Inferior parietal cortex (tissue), 1 donor: ENCODE data around the gene CCDC24.

Source experiments
- DNase-seq: peaks from one replicate; pipeline ENCODE4 v3.0.0-alpha.2; 2016; ENCODE audit errors: extremely low spot score

CCDC24 gene

DNA sequence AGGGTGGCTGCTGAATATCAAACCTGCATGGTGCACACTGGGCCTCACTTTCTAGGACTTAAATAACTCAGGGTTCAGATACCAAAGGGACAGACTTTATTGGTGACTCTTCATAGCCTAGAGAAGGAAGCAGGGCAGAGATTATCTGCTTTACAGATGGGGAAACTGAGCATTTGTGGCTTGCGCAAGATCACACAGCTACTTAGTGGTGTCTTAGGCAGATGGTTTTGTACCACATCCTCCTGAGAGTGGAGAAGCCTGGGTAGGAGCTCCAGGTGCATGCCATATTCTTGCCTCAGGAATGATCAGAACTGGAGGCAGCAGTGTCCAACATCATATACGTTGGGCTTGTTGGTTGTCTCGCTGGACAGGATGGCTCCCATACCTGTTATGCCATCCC, 28.4 kb upstream of the CCDC24 start:
- DNase-seq = no peak

DNA sequence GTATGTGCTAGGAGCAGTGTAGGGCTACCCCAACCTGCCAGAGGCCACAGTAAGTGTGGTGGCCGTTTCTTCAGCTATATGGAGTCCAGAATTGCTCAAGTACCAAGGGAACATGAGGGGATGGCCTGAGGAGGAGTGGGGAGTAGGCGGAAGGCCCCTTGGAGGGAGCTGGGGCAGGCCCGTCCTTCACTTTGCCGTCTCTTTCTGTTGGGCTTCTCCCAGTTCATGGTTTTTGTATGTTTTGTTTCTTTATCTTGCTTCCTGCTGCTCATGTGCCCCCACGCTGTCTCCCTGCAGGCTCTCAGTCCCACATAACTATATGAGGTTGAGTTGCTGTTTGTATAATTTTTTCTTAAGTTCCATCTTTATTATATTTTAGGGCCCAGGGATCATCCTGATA, 27.5 kb upstream of the CCDC24 start:
- no peak for DNase-seq

DNA sequence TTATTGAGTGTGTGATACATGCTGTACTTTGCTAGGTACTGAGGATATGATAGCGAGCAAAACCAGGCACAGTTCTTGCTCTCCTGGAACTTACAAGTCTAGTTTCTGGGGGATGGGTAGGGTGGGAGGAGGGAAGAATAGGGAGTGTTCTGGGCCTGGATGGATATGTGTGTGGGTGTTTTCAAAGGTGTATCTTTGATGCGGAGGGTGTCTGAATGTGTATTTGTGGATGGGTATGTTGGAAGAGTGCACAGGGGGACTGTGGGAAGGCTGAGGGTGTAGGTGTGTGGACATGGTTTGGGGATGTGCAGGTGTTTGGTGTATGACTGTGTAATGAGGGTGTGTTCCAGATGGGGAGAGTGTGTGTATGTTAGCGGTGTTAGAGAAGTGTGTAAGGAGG, 26.1 kb upstream of the CCDC24 start:
- DNase-seq = no peak

DNA sequence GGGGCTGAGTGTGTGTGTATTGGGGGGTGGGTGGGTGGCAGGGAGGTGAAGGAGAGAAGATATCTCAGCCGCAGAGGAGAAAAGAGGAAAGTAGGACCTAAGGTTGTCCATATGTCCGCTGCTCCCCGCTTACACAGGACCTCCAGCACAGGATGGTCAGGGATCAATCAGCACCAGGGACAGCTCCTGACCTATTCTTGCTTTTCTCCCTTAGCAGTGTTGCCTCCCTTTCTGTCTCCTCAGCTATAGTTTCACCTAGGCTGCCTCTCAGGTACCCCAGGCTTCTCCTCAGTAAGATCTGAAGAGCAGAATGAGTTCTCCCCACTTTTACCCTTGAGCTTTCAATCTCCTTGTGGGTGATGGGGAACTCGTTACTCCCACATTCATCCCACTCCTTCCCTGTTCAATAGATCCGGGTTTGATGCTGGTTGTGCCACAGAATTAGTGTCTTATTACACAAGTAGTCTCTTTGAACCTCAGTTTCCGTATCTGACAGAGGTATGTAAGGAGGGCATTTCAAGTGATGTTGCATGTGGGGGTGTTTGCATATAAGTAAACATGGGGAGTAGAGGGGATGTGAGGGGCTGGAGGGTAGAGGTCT, 23.0 kb upstream of the CCDC24 start:
- DNase-seq = no peak

DNA sequence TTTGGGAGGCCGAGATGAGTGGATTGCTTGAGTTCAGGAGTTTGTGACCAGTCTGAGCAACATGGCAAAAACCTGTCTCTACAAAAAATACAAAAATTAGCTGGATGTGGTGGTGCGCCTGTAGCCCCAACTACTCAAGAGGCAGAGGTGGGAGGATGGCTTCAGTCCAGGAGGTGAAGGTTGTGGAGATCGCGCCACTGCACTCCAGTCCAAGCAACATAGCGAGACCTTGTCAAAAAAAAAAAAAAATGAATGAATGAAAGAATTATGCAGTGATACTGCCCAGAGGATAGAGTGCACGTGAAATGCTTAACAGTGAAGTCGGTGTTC, 22.0 kb upstream of the CCDC24 start:
- no peak for DNase-seq

DNA sequence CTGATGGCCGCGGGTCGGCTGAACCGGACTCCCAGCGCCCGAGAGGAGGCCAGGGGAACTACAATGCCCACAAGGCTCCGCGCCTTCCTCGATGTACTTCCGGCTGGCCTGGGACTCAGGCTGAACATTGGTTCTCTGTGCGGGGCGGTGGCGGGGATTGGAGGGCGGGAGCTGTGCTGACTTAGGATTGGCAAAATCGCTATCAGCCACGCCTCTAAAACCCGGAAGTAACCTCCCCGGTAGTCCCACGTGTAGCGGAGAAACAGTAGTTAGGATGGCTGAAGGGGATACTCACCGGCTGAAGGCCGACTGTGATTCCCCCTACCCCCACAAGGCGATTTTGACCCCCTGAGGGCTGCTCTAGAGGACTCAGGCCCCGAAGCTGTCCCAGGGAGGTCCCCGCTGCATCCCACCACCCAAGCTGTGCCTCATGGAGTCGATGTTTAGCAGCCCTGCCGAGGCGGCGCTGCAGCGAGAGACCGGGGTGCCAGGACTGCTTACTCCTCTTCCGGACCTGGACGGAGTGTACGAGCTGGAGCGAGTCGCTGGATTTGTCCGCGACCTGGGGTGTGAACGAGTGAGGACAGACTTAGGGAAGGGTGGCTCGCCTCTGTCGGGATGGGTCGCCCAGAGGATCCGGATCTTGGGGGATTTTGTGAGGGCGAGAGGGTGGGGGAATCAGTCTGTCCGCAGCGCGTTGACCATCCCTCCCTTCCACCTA, 21.5 kb upstream of the CCDC24 start, which contains the start of gene DPH2:
Gene DPH2 (plus strand): TSS at position 265 of the 721 bp plus-strand sequence. CDS start 166 bp downstream, at position 431.
- DNase-seq = peak; percentile 97

DNA sequence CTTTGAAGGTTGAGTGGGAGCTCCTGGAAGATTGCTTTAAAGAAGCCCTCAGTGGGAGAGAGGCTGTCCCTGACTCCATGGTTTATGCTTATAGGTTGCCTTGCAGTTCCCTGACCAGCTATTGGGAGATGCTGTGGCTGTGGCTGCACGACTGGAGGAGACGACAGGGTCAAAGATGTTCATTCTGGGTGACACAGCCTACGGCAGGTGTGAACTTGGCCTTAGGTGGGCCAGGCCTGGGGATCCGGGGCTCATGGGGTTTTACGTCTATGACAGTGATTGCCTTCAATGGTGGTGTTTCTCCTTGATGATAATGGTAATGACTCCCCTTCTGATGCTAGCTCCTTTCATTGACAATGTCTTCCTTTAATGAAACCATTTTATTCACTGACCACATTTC, 20.9 kb upstream of the CCDC24 start:
- no peak for DNase-seq

DNA sequence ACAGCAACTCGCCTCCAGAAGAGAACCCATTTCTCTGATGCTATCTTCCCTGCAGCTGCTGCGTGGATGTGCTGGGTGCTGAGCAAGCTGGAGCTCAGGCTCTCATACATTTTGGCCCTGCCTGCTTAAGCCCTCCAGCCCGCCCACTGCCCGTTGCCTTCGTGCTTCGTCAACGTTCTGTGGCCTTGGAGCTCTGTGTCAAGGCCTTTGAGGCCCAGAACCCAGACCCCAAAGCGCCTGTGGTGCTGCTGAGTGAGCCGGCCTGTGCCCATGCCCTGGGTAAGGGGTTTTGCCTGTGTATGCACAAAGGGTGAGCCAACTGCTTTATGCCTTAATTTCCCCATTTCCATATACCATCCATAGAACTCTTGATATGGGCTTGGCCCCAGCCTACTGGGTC, 20.5 kb upstream of the CCDC24 start:
- DNase-seq = no peak

DNA sequence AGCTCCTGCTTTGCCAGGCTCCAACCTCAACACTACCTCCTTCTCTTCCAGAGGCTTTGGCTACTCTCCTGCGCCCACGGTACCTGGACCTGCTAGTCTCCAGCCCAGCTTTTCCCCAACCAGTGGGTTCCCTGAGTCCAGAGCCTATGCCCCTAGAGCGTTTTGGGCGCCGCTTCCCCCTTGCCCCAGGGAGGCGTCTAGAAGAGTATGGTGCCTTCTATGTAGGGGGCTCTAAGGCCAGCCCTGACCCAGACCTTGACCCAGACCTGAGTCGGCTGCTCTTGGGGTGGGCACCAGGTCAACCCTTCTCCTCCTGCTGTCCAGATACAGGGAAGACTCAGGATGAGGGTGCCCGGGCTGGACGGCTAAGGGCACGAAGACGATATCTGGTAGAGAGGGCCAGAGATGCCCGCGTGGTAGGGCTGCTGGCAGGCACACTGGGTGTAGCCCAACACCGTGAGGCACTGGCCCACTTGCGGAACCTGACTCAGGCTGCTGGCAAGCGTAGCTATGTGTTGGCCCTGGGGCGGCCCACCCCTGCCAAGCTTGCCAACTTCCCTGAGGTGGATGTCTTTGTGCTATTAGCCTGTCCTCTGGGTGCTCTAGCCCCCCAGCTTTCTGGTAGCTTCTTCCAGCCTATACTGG, 19.9 kb upstream of the CCDC24 start:
- DNase-seq = no peak

DNA sequence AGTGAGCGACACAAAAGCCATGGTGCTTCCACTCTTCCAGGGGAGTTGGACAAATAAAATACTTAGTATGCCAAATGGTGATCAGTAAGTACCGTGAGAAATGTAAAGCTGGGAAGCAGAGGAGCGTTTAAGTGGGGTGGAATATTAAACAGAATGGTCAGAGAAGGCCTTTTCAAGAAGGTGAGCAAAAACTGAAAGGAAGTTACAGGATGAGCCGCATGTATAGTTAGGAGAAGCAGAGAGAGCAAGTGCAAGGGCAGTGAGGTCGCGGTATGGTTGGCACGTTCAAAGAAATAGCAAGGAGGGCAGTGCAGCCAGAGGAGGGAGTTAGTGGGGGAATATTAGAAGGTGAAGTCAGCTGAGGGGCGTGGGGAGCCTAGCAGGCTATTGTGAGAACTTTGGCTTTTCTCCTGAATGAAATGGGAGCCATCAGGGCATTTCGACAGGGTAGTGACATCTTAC, 17.4 kb upstream of the CCDC24 start:
- no peak for DNase-seq

DNA sequence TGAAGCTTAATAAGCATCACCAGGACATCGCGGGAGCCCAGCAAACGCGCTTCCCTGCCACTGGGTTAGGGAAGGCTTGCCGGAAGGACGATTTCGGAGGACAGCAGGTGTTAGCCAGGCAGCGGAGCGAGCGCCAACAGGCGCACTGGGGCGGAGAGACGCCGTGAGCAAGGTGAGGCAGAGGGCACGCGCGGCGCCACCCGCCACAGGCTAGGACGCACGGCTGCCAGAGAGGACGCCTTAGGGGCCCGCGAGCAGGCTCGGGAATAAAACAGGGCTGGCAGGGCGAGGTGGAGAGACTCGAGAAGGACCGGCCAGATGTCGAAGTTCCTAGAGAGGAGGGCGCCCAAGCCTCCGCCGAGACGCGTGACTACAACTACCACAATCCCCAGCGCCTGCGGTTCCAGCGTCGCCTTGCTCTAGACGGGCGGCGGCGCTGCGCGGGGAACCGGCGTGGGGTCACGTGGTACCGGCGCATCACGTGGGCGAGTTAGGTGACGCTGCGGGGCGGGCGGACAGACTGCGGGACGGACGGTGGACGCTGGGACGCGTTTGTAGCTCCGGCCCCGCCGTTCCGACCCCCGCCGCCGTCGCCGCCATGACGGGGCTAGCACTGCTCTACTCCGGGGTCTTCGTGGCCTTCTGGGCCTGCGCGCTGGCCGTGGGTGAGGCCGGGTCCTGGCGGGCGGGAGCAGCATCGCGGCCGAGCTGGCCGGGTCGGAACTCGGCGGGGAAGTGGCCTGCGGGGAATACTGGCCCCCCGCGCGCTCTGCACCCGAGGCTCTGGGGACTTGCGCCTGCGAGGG, 16.8 kb upstream of the CCDC24 start, which contains the start of gene ATP6V0B:
Gene ATP6V0B (plus strand): TSS at position 518 of the 806 bp plus-strand sequence. CDS start 81 bp downstream, at position 599.
- peak; percentile 98 for DNase-seq

DNA sequence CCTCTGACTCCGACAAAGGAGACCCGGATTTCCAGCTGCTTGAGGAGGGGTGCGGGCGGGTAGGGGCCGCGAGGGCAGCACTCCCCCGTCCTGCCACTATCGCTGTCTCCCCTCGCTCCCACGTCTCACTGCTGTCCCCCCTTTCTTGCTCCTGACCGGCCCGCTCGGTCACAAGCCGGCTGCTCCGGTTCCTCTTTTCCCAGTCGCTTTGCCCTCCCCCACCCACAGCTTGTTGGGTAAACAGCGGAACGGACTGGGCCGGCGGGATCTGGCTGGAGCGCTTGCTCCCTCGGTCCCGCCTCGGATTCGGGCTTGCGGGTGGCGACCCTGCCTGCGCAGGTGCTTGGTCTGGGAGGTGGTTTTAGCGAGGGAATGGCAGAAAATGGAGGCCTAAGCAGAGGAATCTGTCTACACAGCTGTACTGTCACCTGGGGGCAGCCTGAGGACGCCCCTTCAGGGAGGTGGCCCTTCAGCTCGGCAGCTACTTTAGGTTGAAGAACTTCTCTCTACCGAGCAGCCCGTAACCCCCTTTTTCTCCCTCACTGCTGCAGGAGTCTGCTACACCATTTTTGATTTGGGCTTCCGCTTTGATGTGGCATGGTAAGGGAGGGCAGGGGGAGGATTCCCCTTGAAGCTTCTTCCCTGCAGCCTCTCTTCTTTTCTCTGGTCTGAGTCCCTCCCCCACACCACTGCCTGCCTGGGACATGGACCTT, 16.0 kb upstream of the CCDC24 start:
- no peak for DNase-seq

DNA sequence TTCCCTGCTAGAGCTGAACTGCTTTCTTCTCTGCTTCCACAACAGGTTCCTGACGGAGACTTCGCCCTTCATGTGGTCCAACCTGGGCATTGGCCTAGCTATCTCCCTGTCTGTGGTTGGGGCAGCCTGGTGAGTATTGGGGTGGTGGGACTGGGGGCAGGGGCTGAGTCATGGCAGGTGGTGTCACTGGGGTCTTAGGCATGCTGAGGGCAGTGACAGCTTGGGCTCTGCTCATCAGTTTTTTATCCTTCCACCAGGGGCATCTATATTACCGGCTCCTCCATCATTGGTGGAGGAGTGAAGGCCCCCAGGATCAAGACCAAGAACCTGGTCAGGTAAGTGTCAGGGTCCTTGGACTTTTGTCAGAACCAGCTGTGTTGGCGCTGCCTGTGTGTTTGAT, 15.4 kb upstream of the CCDC24 start:
- no peak for DNase-seq

DNA sequence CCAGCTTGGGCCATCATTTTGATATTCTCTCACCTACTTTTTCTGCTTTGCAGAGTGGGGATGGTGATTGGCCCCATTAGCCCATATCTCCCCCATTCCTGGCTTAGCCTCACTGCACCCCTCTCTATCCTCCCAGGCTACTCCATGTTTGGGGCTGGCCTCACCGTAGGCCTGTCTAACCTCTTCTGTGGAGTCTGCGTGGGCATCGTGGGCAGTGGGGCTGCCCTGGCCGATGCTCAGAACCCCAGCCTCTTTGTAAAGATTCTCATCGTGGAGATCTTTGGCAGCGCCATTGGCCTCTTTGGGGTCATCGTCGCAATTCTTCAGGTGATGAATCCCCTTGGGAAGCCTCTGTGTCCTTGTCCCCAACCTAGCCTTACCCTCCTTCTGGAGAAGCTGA, 14.5 kb upstream of the CCDC24 start:
- no peak for DNase-seq

DNA sequence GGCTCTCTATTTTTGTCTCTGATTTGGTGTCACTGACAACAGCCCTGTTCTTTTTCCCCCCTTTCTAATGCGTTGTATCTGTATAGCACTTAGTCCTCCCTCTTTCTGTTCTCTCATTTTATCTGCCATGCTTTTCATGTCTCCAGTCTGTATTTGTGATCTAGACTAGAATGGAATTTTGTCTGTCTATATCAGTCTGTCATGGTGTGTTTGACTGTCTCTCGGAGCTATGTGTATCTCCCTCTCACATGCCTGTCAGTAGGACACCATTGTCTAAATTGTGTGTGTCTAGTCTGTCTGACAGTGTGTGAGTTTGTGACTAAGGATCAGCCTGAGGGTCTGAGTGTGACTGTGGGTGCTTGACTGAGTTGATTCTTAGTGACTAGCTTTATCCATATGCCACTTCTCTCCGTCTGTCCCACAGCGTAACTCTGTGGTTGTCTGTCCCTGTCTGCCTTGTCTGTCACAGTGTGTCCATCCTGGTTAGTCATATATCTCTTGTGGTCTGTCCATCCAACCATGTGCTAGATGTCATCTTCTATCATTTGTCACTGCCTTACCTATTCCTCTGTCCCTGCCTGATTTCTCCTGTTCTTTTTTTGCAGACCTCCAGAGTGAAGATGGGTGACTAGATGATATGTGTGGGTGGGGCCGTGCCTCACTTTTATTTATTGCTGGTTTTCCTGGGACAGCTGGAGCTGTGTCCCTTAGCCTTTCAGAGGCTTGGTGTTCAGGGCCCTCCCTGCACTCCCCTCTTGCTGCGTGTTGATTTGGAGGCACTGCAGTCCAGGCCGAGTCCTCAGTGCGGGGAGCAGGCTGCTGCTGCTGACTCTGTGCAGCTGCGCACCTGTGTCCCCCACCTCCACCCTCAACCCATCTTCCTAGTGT, 13.8 kb upstream of the CCDC24 start:
- DNase-seq = no peak

DNA sequence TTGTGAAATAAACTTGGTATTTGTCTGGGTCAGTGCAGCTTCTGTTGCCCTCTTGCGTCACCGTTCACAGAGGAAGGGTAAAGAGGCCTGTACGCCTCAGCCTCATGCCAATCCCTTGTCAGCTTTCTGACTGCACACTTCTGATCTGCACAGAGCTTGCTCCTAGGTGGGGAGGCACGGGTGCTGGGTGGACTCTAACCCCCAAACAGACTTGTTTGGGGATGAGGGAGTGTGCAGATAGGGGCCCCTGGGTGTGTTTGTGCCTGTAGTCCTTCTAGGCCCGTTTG, 13.2 kb upstream of the CCDC24 start:
- DNase-seq = no peak

DNA sequence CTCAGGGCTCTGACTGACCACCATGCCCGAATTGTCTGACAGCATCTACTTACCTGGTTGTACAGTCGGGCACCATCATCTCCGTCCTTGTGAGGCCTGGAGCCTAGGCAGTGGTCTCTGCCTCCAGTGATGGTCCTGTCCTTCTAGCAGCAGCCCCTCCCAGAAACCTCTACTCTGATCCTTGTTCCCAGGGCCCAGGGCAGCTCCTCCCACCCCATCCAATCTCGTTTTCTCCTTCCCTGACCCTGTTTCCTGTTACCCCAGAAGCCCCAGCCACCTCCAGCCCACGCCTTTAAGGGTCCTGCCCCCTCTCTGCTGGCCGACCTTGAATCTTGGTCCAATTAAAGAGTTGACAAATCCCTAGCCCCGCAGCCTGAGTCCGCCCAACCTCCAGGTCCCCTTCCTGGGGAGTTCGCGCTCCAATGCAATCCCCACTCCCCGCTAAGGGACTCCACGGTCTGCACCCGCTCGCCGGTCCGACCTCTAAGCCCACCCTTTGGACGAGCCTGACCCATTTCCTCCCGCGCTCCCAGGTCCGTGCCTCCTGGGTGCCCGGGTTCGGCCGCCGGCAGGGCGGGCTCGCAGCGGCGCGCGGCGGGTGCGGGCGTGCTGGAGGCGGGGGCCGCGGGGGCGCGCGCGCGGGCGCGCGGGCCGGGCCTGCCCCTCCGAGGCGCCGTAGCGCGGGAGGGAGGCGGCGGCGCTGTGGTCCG, 12.7 kb upstream of the CCDC24 start, which contains the start of gene B4GALT2:
Gene B4GALT2 (plus strand): TSS at position 660 of the 710 bp plus-strand sequence. CDS start 1,951 bp downstream, outside the sequence.
- DNase-seq = no peak

DNA sequence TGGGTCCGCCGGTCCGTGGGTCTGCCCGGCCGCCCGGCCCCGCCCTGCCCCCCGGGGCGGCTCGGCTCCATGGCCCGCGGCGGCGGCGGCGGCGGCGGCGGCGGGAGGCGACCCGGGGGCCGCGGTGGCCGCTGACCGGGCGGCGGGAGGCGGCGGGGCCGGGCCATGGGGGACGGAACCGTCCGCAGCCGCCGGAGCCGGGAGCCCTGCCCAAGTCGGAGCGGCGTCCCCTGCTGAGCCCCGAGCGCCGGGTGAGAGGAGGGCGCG, 12.2 kb upstream of the CCDC24 start:
- no peak for DNase-seq

DNA sequence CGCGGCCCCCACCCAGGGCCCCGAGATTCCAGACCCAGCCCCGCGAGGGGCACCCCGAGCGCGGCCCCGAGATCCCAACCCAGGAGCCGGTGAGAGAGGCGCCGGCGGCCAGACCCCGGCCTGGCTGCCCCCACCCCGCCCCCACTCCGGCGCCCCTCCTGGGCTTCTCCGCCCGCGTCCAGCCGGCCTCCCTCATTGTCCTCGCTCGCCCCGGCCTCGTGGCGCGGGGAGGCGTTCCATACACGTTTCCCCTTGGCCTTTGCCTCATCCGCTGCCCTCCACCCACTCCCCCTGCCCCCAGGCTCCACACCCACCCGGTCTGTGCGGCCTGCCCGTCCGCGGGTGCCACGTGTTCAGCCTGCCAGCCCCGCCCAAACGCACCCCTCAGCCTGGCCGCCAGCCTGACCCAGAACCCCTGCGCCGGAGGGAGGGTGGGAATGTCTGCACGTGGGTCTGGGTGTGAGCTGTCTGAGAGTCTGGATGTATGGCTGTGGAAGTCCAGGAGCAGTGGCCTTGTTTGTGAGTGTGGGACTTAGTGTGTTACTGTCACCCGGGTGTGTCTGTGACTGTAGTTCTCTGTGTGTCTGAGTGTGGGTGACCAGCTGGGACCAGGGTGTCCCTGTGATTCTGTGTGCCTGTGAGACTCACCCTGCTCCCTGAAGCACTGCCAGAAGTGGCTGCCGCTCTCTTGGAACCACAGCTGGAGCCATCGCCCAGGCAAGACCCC, 11.7 kb upstream of the CCDC24 start:
- DNase-seq = no peak
